ENCODE data around the gene TWIST2. TPM values are rescaled to one million over a fixed set of nuclear protein-coding genes. Genes with fewer than 3 reads are reported as not detected.

Gene TWIST2
- total and polyA plus RNA-seq, 9 of the 15 experiments (the other 6 are each of a cell fraction or from before 2014, with no cell fraction given), result not detected

- no peak for DNase-seq (ENCODE audit: extremely low read depth in 1 of 4, low spot score in 3 of 4)
- no peak for FAIRE-seq
- H3K79me2 ChIP-seq (ENCODE audit: control insufficient read depth, insufficient read depth, low read length), result no peaks in the 10 kb centered on the region
- H3K4me2 ChIP-seq (ENCODE audit: insufficient read depth, low read length), result no peak overlapping the region
- no peak overlapping the region for H3K9ac ChIP-seq (ENCODE audit: insufficient read depth in 1 of 2, low read depth in 2 of 2, low read length in 2 of 2)
- H3K4me1 ChIP-seq (replicated peaks in 1 of 2; ENCODE audit: control insufficient read depth in 2 of 2, insufficient read depth in 2 of 2, low read length in 2 of 2), result no peaks in the 10 kb centered on the region
- H4K20me1 ChIP-seq (replicated peaks; ENCODE audit: control insufficient read depth, insufficient read depth, low read length), result no peaks in the 10 kb centered on the region
- peaks cover 0 to 25% of the 10 kb centered on the region in 2 experiments; a peak in 2 of 5 replicates for H3K27me3 ChIP-seq (ENCODE audit: control insufficient read depth in 2 of 2, insufficient read depth in 2 of 2, low read length in 2 of 2)
- no peaks in the 10 kb centered on the region for H3K36me3 ChIP-seq (ENCODE audit: control insufficient read depth, insufficient read depth, low read length)
- H3K9me3 ChIP-seq (replicated peaks; ENCODE audit: control insufficient read depth, insufficient read depth, low read depth, low read length), result no peaks in the 10 kb centered on the region
- intact Hi-C loops (cut with micrococcal nuclease), result no loop called here
- in situ Hi-C loops (cut with MboI), result no loop called here
- H3K9me1 ChIP-seq (ENCODE audit: control insufficient read depth, insufficient read depth, low read length), result no peaks in the 10 kb centered on the region
- H3K27ac ChIP-seq (ENCODE audit: extremely low read depth, low read depth, low read length), result no peak overlapping the region
- no peak for ATAC-seq
- TF ChIP-seq ZNF780A (CRISPR knock-in tag; IDR thresholded peaks at IDR 0.05), result no peak
- TF ChIP-seq CXXC5 (CRISPR knock-in tag; IDR thresholded peaks at IDR 0.05), result no peak
- POLR2A ChIA-PET, result no interaction called here
- no peak overlapping the region for H2AFZ ChIP-seq (ENCODE audit: low read depth, low read length)
- no peak overlapping the region for H3K4me3 ChIP-seq
- BruUV-seq (replicated peaks), result no TSS peak
- CTCF ChIA-PET (ENCODE audit: low intra/inter-chr PET ratio), result no interaction called here
- WGBS (ENCODE audit: insufficient coverage, low coverage, missing lambda C conversion rate), result 0% methylated on average over 13 of the region's 14 CpGs
Observed at GRCh38 chr2:238924032-238924431, 76.1 kb downstream of the TWIST2 start.

DNA sequence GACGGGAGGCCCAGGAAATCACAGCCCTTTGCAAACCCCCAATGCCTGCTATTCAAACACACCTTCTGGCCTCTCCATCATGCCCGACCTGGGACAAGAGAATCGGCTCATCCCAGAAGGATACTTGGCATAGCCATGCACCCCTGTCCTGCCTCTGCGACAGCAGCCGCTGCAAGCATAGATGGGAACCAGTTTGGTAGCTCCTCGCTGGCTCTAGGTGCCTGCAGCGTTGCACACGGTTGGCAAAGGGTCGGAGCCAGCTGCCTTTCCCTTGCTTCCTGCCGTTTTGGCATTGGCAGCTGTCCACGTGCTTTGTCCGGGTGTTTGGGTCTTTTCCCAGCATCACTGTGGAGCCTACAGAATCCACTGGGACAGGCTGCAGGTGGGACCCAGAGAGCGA is 76.9 kb downstream of the TWIST2 start:
- Histone ChIP-seq H3K27ac (ENCODE audit: extremely low read depth, low read depth, low read length) (no peak overlapping the region), H3K9ac (ENCODE audit: insufficient read depth in 1 of 2, low read depth in 2 of 2, low read length in 2 of 2) (no peak overlapping the region), H3K27me3 (ENCODE audit: control insufficient read depth in 2 of 2, insufficient read depth in 2 of 2, low read length in 2 of 2) (peaks cover 0 to 27% of the 10 kb centered on the region in 2 experiments; a peak in 2 of 5 replicates), H3K4me2 (ENCODE audit: insufficient read depth, low read length) (no peak overlapping the region), H3K4me1 (replicated peaks in 1 of 2; ENCODE audit: control insufficient read depth in 2 of 2, insufficient read depth in 2 of 2, low read length in 2 of 2) (no peaks in the 10 kb centered on the region), H3K79me2 (ENCODE audit: control insufficient read depth, insufficient read depth, low read length) (no peaks in the 10 kb centered on the region), H3K36me3 (ENCODE audit: control insufficient read depth, insufficient read depth, low read length) (no peaks in the 10 kb centered on the region), H2AFZ (ENCODE audit: low read depth, low read length) (no peak overlapping the region), H3K9me3 (replicated peaks; ENCODE audit: control insufficient read depth, insufficient read depth, low read depth, low read length) (no peaks in the 10 kb centered on the region), H3K9me1 (ENCODE audit: control insufficient read depth, insufficient read depth, low read length) (no peaks in the 10 kb centered on the region), H4K20me1 (replicated peaks; ENCODE audit: control insufficient read depth, insufficient read depth, low read length) (no peaks in the 10 kb centered on the region), H3K4me3 (no peak overlapping the region)
- DNase-seq (ENCODE audit: extremely low read depth in 1 of 4, low spot score in 3 of 4) (no peak), ATAC-seq (no peak), FAIRE-seq (no peak)
- intact Hi-C loops (cut with micrococcal nuclease), result no loop called here
- BruUV-seq (replicated peaks), result no TSS peak
- CTCF ChIA-PET (ENCODE audit: low intra/inter-chr PET ratio), result no interaction called here
- 3% methylated on average over 6 of the region's 13 CpGs for WGBS (ENCODE audit: insufficient coverage, low coverage, missing lambda C conversion rate)
- POLR2A ChIA-PET, result interaction anchor here (0.6 kb wide), 1 partner anchor 99 kb away, joined by 3 read pairs; no protein-coding TSS in a partner anchor
- in situ Hi-C loops (cut with MboI), result no loop called here
- TF ChIP-seq HMG20B (CRISPR knock-in tag; IDR thresholded peaks at IDR 0.05) (no peak), MEF2A (IDR thresholded peaks at IDR 0.05; ENCODE audit: control insufficient read depth, low read depth, low read length) (no peak), TOE1 (IDR thresholded peaks at IDR 0.05; ENCODE audit: borderline replicate concordance) (no peak), TOE1 (CRISPR knock-in tag; IDR thresholded peaks at IDR 0.05; ENCODE audit: borderline replicate concordance, low read depth) (no peak), NR1H2 (CRISPR knock-in tag; IDR thresholded peaks at IDR 0.05) (no peak), E4F1 (CRISPR knock-in tag; IDR thresholded peaks at IDR 0.05; ENCODE audit: borderline replicate concordance) (no peak), PHF21A (IDR thresholded peaks at IDR 0.05; ENCODE audit: borderline replicate concordance, low read depth) (no peak), PHB (CRISPR knock-in tag; IDR thresholded peaks at IDR 0.05) (no peak)
- TF ChIP-seq, protein P1, sequence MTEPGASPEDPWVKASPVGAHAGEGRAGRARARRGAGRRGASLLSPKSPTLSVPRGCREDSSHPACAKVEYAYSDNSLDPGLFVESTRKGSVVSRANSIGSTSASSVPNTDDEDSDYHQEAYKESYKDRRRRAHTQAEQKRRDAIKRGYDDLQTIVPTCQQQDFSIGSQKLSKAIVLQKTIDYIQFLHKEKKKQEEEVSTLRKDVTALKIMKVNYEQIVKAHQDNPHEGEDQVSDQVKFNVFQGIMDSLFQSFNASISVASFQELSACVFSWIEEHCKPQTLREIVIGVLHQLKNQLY (CRISPR knock-in tag; conservative IDR thresholded peaks at IDR 0.05), result no peak
- TF ChIP-seq, protein P2, sequence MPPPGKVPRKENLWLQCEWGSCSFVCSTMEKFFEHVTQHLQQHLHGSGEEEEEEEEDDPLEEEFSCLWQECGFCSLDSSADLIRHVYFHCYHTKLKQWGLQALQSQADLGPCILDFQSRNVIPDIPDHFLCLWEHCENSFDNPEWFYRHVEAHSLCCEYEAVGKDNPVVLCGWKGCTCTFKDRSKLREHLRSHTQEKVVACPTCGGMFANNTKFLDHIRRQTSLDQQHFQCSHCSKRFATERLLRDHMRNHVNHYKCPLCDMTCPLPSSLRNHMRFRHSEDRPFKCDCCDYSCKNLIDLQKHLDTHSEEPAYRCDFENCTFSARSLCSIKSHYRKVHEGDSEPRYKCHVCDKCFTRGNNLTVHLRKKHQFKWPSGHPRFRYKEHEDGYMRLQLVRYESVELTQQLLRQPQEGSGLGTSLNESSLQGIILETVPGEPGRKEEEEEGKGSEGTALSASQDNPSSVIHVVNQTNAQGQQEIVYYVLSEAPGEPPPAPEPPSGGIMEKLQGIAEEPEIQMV (tag; conservative IDR thresholded peaks at IDR 0.05; ENCODE audit: low read depth), result no peak

Data from K562 (cell line).